IMR-90 (cell line): ENCODE results near the gene NINJ2.

Experiments used
- CHD1 ChIP-seq: IDR thresholded peaks from 2 replicates; pipeline ENCODE4 v1.6.1; 2012; ENCODE audit warnings: low read depth, low read length, improper control_type of control experiment
- NFE2L2 ChIP-seq: fragments of 150-350 bp; IDR thresholded peaks from 2 replicates; pipeline ENCODE4 v1.6.1; 2016; ENCODE audit warnings: low read depth, mild to moderate bottlenecking, low read length
- POLR2A ChIP-seq: IDR thresholded peaks from 2 replicates; pipeline ENCODE4 v1.6.1; 2012; ENCODE audit warnings: mild to moderate bottlenecking, low read depth, low read length
- RCOR1 ChIP-seq: IDR thresholded peaks from 2 replicates; pipeline ENCODE4 v1.6.1; 2012; ENCODE audit warnings: mild to moderate bottlenecking, low read length, improper control_type of control experiment; ENCODE audit not compliant: insufficient replicate concordance
- TF ChIP-seq, protein P1 (sequence below): conservative IDR thresholded peaks from 2 replicates; pipeline ENCODE4 v1.5.1; 2012; ENCODE audit warnings: mild to moderate bottlenecking, low read depth, low read length, improper control_type of control experiment

DNA sequence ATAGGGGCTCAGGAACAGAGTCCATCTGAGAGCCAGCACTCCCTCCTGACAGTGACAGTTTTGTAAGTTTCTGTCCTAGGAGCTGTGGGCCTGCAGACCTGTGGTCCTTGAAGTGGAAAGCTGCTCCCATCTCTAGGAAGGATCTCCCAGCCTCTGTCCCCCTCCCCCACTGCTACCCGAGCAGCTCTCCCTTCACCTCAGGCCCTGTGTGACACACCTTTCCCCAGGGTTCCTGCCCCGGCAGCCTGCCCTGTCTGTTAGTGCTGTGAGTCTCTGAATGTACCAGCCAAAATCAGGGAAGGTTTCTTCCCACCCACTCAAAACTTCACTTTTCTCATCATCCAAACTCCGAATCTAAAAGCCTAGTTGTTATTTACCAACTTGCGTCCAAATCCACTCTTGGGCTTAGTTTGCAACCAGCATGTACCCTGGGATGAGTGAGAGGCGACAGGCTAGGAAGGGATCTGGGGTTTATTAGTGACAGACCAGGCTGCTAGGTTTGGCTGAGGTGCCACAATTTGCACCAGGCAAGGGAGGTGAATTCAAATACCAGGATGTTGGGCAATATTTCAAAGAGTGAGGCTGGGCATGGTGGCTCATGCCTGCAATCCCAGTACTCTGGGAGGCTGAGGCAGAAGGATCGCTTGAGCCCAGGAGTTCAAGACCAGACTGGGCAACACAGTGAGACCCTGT, 39.9 kb downstream of the NINJ2 start:
- no peak for TF ChIP-seq NFE2L2
- TF ChIP-seq, protein P1, sequence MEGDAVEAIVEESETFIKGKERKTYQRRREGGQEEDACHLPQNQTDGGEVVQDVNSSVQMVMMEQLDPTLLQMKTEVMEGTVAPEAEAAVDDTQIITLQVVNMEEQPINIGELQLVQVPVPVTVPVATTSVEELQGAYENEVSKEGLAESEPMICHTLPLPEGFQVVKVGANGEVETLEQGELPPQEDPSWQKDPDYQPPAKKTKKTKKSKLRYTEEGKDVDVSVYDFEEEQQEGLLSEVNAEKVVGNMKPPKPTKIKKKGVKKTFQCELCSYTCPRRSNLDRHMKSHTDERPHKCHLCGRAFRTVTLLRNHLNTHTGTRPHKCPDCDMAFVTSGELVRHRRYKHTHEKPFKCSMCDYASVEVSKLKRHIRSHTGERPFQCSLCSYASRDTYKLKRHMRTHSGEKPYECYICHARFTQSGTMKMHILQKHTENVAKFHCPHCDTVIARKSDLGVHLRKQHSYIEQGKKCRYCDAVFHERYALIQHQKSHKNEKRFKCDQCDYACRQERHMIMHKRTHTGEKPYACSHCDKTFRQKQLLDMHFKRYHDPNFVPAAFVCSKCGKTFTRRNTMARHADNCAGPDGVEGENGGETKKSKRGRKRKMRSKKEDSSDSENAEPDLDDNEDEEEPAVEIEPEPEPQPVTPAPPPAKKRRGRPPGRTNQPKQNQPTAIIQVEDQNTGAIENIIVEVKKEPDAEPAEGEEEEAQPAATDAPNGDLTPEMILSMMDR, result no peak
- no peak for TF ChIP-seq POLR2A
- TF ChIP-seq RCOR1, result no peak
- TF ChIP-seq CHD1, result no peak
